Measurements from ENCODE around the gene CDH22. TPM values are rescaled to one million over a fixed set of nuclear protein-coding genes. Genes with fewer than 3 reads are reported as not detected.

The CDH22 gene
- total and polyA plus RNA-seq, 9 of the 15 experiments (the other 6 are each of a cell fraction or from before 2014, with no cell fraction given) = 0.07 to 0.08 TPM; not detected in 7

DNA sequence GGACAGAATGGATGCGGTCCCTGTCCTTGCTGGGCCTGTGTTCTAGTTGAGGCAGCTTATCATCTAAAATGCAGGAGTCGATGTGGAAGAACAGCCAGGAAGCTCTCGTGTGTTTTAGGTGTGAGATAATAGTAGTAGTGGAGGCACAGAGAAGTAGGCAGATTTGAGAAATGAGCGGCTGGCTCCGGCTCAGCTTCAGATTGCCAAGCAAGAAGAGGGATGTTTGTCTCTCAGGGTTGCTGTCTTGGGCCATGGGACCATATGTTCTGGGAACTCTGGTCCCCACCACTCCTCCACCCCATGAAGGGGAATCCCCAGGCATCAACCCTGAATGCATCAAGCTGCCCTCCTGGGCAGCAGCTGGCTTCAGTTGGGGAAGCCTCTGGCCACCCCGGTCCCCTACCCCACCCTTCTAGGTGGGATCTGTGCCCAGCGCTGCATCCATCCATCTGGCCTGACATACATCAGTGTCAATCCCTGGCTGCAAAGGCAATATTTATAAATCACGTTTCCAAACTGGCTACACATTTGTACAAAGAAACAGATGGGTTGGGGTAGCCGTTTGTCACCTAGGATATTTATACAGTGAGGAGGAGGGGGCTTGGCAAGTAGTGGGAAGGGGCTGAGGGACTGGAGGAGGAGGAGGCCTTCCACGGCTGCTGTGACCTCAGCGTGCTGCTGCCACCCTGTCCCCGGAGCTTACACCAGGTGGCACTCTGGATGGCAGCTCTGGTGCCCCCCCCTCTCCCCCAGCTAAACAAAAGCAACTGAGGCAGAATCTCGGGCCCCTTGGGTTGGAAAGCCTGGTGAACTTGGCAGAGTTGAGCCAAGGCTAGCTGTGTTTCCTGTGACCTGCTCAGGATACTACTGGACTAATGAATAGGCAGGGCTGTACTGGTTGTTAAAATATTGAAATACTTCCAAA is 125.8 kb downstream of the CDH22 start:
- 1% methylated on average over 13 of the region's 13 CpGs for WGBS (ENCODE audit: insufficient coverage, low coverage, missing lambda C conversion rate)
- ATAC-seq (no peak), FAIRE-seq (no peak), DNase-seq (ENCODE audit: extremely low read depth in 1 of 4, low spot score in 3 of 4) (no peak)
- intact Hi-C loops (cut with micrococcal nuclease) = no loop called here
- Histone ChIP-seq H3K4me3 (no peak overlapping the region), H3K4me2 (ENCODE audit: insufficient read depth, low read length) (no peak overlapping the region), H4K20me1 (replicated peaks; ENCODE audit: control insufficient read depth, insufficient read depth, low read length) (peaks cover 15% of the 10 kb centered on the region; the same call in 1 of the 2 replicates), H3K9me1 (ENCODE audit: control insufficient read depth, insufficient read depth, low read length) (no peaks in the 10 kb centered on the region), H3K27ac (ENCODE audit: extremely low read depth, low read depth, low read length) (no peak overlapping the region), H2AFZ (ENCODE audit: low read depth, low read length) (no peak overlapping the region), H3K4me1 (replicated peaks in 1 of 2; ENCODE audit: control insufficient read depth in 2 of 2, insufficient read depth in 2 of 2, low read length in 2 of 2) (no peaks in the 10 kb centered on the region; a peak in 1 of 5 replicates), H3K9ac (ENCODE audit: insufficient read depth in 1 of 2, low read depth in 2 of 2, low read length in 2 of 2) (no peak overlapping the region), H3K79me2 (ENCODE audit: control insufficient read depth, insufficient read depth, low read length) (no peaks in the 10 kb centered on the region), H3K9me3 (replicated peaks; ENCODE audit: control insufficient read depth, insufficient read depth, low read depth, low read length) (no peaks in the 10 kb centered on the region), H3K36me3 (ENCODE audit: control insufficient read depth, insufficient read depth, low read length) (no peaks in the 10 kb centered on the region), H3K27me3 (ENCODE audit: control insufficient read depth in 2 of 2, insufficient read depth in 2 of 2, low read length in 2 of 2) (peaks cover 2 to 55% of the 10 kb centered on the region in 2 experiments; a peak in 2 of 5 replicates)
- in situ Hi-C loops (cut with MboI) = no loop called here
- TF ChIP-seq, protein P1, sequence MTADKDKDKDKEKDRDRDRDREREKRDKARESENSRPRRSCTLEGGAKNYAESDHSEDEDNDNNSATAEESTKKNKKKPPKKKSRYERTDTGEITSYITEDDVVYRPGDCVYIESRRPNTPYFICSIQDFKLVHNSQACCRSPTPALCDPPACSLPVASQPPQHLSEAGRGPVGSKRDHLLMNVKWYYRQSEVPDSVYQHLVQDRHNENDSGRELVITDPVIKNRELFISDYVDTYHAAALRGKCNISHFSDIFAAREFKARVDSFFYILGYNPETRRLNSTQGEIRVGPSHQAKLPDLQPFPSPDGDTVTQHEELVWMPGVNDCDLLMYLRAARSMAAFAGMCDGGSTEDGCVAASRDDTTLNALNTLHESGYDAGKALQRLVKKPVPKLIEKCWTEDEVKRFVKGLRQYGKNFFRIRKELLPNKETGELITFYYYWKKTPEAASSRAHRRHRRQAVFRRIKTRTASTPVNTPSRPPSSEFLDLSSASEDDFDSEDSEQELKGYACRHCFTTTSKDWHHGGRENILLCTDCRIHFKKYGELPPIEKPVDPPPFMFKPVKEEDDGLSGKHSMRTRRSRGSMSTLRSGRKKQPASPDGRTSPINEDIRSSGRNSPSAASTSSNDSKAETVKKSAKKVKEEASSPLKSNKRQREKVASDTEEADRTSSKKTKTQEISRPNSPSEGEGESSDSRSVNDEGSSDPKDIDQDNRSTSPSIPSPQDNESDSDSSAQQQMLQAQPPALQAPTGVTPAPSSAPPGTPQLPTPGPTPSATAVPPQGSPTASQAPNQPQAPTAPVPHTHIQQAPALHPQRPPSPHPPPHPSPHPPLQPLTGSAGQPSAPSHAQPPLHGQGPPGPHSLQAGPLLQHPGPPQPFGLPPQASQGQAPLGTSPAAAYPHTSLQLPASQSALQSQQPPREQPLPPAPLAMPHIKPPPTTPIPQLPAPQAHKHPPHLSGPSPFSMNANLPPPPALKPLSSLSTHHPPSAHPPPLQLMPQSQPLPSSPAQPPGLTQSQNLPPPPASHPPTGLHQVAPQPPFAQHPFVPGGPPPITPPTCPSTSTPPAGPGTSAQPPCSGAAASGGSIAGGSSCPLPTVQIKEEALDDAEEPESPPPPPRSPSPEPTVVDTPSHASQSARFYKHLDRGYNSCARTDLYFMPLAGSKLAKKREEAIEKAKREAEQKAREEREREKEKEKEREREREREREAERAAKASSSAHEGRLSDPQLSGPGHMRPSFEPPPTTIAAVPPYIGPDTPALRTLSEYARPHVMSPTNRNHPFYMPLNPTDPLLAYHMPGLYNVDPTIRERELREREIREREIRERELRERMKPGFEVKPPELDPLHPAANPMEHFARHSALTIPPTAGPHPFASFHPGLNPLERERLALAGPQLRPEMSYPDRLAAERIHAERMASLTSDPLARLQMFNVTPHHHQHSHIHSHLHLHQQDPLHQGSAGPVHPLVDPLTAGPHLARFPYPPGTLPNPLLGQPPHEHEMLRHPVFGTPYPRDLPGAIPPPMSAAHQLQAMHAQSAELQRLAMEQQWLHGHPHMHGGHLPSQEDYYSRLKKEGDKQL (CRISPR knock-in tag; IDR thresholded peaks at IDR 0.05; ENCODE audit: borderline replicate concordance) = no peak
- TF ChIP-seq, protein P2, sequence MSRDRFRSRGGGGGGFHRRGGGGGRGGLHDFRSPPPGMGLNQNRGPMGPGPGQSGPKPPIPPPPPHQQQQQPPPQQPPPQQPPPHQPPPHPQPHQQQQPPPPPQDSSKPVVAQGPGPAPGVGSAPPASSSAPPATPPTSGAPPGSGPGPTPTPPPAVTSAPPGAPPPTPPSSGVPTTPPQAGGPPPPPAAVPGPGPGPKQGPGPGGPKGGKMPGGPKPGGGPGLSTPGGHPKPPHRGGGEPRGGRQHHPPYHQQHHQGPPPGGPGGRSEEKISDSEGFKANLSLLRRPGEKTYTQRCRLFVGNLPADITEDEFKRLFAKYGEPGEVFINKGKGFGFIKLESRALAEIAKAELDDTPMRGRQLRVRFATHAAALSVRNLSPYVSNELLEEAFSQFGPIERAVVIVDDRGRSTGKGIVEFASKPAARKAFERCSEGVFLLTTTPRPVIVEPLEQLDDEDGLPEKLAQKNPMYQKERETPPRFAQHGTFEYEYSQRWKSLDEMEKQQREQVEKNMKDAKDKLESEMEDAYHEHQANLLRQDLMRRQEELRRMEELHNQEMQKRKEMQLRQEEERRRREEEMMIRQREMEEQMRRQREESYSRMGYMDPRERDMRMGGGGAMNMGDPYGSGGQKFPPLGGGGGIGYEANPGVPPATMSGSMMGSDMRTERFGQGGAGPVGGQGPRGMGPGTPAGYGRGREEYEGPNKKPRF (IDR thresholded peaks at IDR 0.05; ENCODE audit: low read depth, low read length) = no peak
- no peak for TF ChIP-seq ZNF444 (CRISPR knock-in tag; IDR thresholded peaks at IDR 0.05)
- no TSS peak for BruUV-seq (replicated peaks)
- POLR2A ChIA-PET = interaction anchor here (0.6 kb wide), 1 partner anchor 22 kb away, joined by 3 read pairs; no protein-coding TSS in a partner anchor
- CTCF ChIA-PET (ENCODE audit: low intra/inter-chr PET ratio) = no interaction called here
